Measurements from ENCODE around the gene ZDHHC18.

The ZDHHC18 gene

DNA sequence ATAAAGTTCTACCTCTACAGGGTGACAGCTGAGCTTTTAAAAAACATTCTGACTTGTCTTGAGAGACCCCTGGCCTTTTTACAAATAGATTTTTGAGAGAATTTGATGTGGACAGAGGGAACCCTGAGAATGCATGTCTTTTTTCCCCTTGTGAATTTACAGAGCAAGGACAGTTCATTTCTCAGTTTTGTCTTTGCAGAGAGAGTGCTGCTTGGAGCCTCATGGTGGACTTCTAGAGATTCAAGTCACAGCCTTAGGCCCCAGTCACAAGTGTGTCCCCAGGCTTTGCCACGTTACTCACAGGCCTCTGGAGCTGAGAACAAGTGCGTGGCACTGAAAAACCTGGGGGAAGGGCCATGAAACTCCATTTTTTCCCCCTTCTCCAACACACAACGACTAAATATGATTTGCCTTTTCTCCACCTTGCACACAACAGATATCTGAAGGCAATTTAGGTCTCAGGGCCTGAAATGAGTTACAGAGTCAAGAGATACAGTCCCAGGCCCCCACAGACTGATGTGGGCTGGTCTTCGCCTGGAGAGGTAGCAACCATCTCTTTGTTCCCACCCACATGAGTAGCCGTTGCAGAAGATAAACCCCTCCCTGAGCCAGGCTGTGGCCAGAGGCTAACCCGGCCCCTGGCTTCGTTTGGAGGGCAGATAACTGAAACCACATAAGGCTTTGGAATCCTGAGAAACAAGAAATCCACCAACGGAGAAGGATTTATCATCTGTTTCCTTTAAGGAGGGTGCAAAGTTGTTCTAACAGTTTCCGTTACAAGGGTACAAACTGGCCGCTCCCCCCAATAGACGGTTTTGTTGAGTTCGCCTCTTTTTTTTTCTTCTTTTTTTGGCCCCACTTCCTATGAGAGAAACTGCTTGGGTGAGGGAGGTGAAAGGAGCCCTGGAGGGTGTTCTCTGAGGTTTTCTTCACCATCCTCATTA is 39.8 kb upstream of the ZDHHC18 start:
- Histone ChIP-seq H3K27ac (ENCODE audit: low read length) (peak overlapping the region; percentile 92), H3K9ac (ENCODE audit: low read length) (peak overlapping the region; percentile 87; the same call in 1 of the 2 replicates), H3F3A (ENCODE audit: insufficient read depth, low read length) (peaks cover 60% of the 10 kb centered on the region), H3K36me3 (replicated peaks; ENCODE audit: insufficient read depth, low read length) (0 out of 2 replicates have a peak, but pooled peaks cover 2% of the 10 kb centered on the region), H3K9me2 (replicated peaks; ENCODE audit: insufficient read depth, low read length) (no peaks in the 10 kb centered on the region), H3K9me3 (replicated peaks; ENCODE audit: insufficient read depth, low read length) (no peaks in the 10 kb centered on the region), H2AFZ (ENCODE audit: low read length) (no peak overlapping the region), H3K4me3 (ENCODE audit: low read length) (peak overlapping the region; percentile 91), H4K20me1 (ENCODE audit: insufficient read depth, low read length) (no peaks in the 10 kb centered on the region), H3K79me2 (ENCODE audit: low read length) (peaks cover 9% of the 10 kb centered on the region), H3K4me1 (ENCODE audit: low read length) (peaks cover 54% of the 10 kb centered on the region), H3K27me3 (replicated peaks; ENCODE audit: insufficient read depth, low read length) (no peaks in the 10 kb centered on the region), H3K4me2 (ENCODE audit: low read depth, low read length) (peak overlapping the region; percentile 97)
- TF ChIP-seq, protein P1, sequence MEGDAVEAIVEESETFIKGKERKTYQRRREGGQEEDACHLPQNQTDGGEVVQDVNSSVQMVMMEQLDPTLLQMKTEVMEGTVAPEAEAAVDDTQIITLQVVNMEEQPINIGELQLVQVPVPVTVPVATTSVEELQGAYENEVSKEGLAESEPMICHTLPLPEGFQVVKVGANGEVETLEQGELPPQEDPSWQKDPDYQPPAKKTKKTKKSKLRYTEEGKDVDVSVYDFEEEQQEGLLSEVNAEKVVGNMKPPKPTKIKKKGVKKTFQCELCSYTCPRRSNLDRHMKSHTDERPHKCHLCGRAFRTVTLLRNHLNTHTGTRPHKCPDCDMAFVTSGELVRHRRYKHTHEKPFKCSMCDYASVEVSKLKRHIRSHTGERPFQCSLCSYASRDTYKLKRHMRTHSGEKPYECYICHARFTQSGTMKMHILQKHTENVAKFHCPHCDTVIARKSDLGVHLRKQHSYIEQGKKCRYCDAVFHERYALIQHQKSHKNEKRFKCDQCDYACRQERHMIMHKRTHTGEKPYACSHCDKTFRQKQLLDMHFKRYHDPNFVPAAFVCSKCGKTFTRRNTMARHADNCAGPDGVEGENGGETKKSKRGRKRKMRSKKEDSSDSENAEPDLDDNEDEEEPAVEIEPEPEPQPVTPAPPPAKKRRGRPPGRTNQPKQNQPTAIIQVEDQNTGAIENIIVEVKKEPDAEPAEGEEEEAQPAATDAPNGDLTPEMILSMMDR (IDR thresholded peaks at IDR 0.05; ENCODE audit: low read length): no peak
- TF ChIP-seq EZH2 (optimal IDR thresholded peaks at IDR 0.05; ENCODE audit: low read depth, low read length) (no peak), EZH2phosphoT487 (IDR thresholded peaks at IDR 0.05; ENCODE audit: low read length) (no peak)
- DNase-seq: peak; percentile 42

DNA sequence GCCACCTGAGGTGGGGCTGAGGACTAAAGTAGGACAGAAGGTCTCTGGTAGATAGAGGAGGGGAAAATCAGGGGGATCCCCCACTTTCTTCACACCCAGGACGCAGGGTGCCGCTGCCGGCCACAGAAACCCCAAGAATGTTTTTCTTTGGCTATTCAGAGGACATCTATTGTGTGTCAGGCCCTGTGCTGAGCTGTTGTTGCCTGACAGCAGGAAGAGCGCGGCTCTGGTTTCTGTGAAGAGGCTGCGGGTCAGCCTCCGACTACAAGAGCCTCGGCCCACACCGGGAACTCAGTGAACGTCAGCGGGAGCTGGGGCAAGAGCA is 39.1 kb upstream of the ZDHHC18 start:
- no peak for TF ChIP-seq EZH2phosphoT487 (IDR thresholded peaks at IDR 0.05; ENCODE audit: low read length)
- TF ChIP-seq EZH2 (optimal IDR thresholded peaks at IDR 0.05; ENCODE audit: low read depth, low read length): no peak
- TF ChIP-seq, protein P1 (IDR thresholded peaks at IDR 0.05; ENCODE audit: low read length): no peak
- H3K9me2 ChIP-seq (replicated peaks; ENCODE audit: insufficient read depth, low read length): no peaks in the 10 kb centered on the region
- H3K9ac ChIP-seq (ENCODE audit: low read length): peak overlapping the region; percentile 87
- no peaks in the 10 kb centered on the region for H4K20me1 ChIP-seq (ENCODE audit: insufficient read depth, low read length)
- peak overlapping the region; percentile 72 for H2AFZ ChIP-seq (ENCODE audit: low read length)
- peaks cover 8% of the 10 kb centered on the region for H3K79me2 ChIP-seq (ENCODE audit: low read length)
- peaks cover 48% of the 10 kb centered on the region for H3K4me1 ChIP-seq (ENCODE audit: low read length)
- H3K27me3 ChIP-seq (replicated peaks; ENCODE audit: insufficient read depth, low read length): no peaks in the 10 kb centered on the region
- peak; percentile 91 for DNase-seq
- H3K27ac ChIP-seq (ENCODE audit: low read length): peak overlapping the region; percentile 92
- H3K4me3 ChIP-seq (ENCODE audit: low read length): peak overlapping the region; percentile 91
- H3K4me2 ChIP-seq (ENCODE audit: low read depth, low read length): peak overlapping the region; percentile 97
- H3F3A ChIP-seq (ENCODE audit: insufficient read depth, low read length): peaks cover 59% of the 10 kb centered on the region
- H3K36me3 ChIP-seq (replicated peaks; ENCODE audit: insufficient read depth, low read length): no peaks in the 10 kb centered on the region
- no peaks in the 10 kb centered on the region for H3K9me3 ChIP-seq (replicated peaks; ENCODE audit: insufficient read depth, low read length)

DNA sequence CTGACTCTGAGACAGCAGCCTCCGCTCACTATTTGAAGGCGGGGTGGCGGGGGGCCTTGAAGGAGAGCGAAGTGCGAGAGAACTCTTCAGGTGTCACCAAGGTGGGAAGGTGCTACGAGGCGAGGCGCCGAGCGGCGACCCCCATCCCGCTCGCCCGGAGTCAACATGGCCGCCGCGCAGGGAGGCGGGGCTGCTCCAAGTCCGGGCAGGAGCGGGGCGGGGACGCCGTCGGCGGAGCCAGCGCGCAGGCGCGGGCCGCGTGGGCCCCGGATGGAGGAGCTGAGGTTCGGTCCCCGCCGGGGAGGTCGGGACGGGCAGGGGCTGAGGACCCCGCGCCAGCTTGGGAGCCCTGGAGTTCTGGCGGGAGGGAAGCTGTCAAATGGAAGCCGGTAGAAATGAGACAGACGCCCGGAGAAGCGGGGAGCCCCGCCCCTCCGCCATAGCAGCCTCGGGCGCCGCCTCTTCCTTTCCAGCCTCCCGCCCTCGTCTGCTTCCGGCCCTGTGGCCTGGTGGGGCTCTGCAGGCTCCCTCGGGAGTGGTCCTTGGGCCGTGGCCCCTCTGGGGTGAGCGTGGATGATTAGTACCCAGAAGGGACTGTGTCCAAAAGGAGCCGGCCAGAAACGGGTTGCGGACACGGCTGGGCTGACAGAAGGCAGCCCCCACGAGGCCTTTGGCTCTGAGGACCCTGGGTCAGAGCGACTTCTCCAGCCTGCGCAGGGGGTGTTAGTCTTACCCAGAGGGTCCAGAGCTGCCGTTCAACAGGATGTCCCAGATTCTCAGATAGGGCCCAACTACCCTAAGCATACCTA is 38.6 kb upstream of the ZDHHC18 start, which contains the start of gene PIGV:
Gene PIGV (plus strand): TSS at position 245 of the 809 bp plus-strand sequence. CDS start 2,866 bp downstream, outside the sequence.
- TF ChIP-seq, protein P1 (IDR thresholded peaks at IDR 0.05; ENCODE audit: low read length): no peak
- no peak for TF ChIP-seq EZH2 (optimal IDR thresholded peaks at IDR 0.05; ENCODE audit: low read depth, low read length)
- no peak for TF ChIP-seq EZH2phosphoT487 (IDR thresholded peaks at IDR 0.05; ENCODE audit: low read length)
- peak within 1 kb of the TSS; percentile 72 for H2AFZ ChIP-seq (ENCODE audit: low read length)
- no peaks in the 10 kb centered on the region for H3K9me3 ChIP-seq (replicated peaks; ENCODE audit: insufficient read depth, low read length)
- H3K4me2 ChIP-seq (ENCODE audit: low read depth, low read length): peak within 1 kb of the TSS; percentile 97
- peak within 1 kb of the TSS; percentile 87 for H3K9ac ChIP-seq (ENCODE audit: low read length)
- H3K4me3 ChIP-seq (ENCODE audit: low read length): peak within 1 kb of the TSS; percentile 91
- no peaks in the 10 kb centered on the region for H3K27me3 ChIP-seq (replicated peaks; ENCODE audit: insufficient read depth, low read length)
- H4K20me1 ChIP-seq (ENCODE audit: insufficient read depth, low read length): no peaks in the 10 kb centered on the region
- H3K9me2 ChIP-seq (replicated peaks; ENCODE audit: insufficient read depth, low read length): no peaks in the 10 kb centered on the region
- DNase-seq: peak; percentile 84
- H3K36me3 ChIP-seq (replicated peaks; ENCODE audit: insufficient read depth, low read length): no peaks in the 10 kb centered on the region
- peaks cover 43% of the 10 kb centered on the region for H3K4me1 ChIP-seq (ENCODE audit: low read length)
- H3K27ac ChIP-seq (ENCODE audit: low read length): peak within 1 kb of the TSS; percentile 92
- peaks cover 8% of the 10 kb centered on the region for H3K79me2 ChIP-seq (ENCODE audit: low read length)
- peaks cover 54% of the 10 kb centered on the region for H3F3A ChIP-seq (ENCODE audit: insufficient read depth, low read length)
